ENCODE results near the gene TRAPPC11.
"Not testable (repeated sequence)": the region's sequence is repeated elsewhere in the genome, so short reads cannot be mapped to it uniquely, and the experiment has no call there.

GRCh38 chr4:183725585-183725984 is 66.5 kb downstream of the TRAPPC11 start:
- not testable (repeated sequence) for TF ChIP-seq CTCF, POLR2A (IDR thresholded peaks at IDR 0.05)
